Fibroblast of lung (primary cell): ENCODE measurements around the gene ADGRV1. TPM values are rescaled to one million over a fixed set of nuclear protein-coding genes. Genes with fewer than 3 reads are reported as not detected.

Source experiments
- DNase-seq, 2 donors: peaks; one replicate each; pipeline versions ENCODE4 v3.0.0 to v3.0.0-alpha.2; 2010; ENCODE audit warnings: low read depth in 2 of 2
- H2AFZ ChIP-seq: 2 replicates; pipeline ENCODE4 v1.5.1; 2012; ENCODE audit warnings: low read length, control low read depth, inconsistent platforms
- H3K27ac ChIP-seq: 2 replicates; pipeline ENCODE4 v1.5.1; 2011; ENCODE audit warnings: low read length, control low read depth; ENCODE audit not compliant: insufficient read depth
- H3K27me3 ChIP-seq: 2 replicates; pipeline ENCODE4 v1.5.1; 2011; ENCODE audit warnings: mild to moderate bottlenecking, low read length; ENCODE audit not compliant: control insufficient read depth, insufficient read depth
- H3K36me3 ChIP-seq: 2 replicates; pipeline ENCODE4 v1.5.1; 2011; ENCODE audit warnings: low read length; ENCODE audit not compliant: control insufficient read depth, insufficient read depth
- H3K4me1 ChIP-seq: 2 replicates; pipeline ENCODE4 v1.5.1; 2011; ENCODE audit warnings: low read length; ENCODE audit not compliant: control insufficient read depth, insufficient read depth; ENCODE audit errors: extremely low read depth
- H3K4me2 ChIP-seq: 2 replicates; pipeline ENCODE4 v1.5.1; 2011; ENCODE audit warnings: low read length, control low read depth; ENCODE audit not compliant: insufficient read depth; ENCODE audit errors: extremely low read depth
- H3K4me3 ChIP-seq, 4 experiments: fragments of 200-600 bp in 1 of 4; sonication (generic) in 1 of 4; replicated peaks in 1 of 4; 2 replicates each; pipeline ENCODE4 v1.5.1; 2011 to 2016; ENCODE audit warnings: low read length in 4 of 4, low read depth in 3 of 4, mild to moderate bottlenecking in 3 of 4, control low read depth in 2 of 4, inconsistent platforms in 1 of 4, mixed read lengths in 1 of 4; ENCODE audit not compliant: insufficient read depth in 1 of 4; ENCODE audit errors: control extremely low read depth in 1 of 4
- H3K79me2 ChIP-seq: 2 replicates; pipeline ENCODE4 v1.5.1; 2012; ENCODE audit warnings: mild to moderate bottlenecking, low read length, inconsistent platforms; ENCODE audit not compliant: control insufficient read depth, insufficient read depth
- H3K9ac ChIP-seq: 2 replicates; pipeline ENCODE4 v1.5.1; 2011; ENCODE audit warnings: mild to moderate bottlenecking, low read length, control low read depth; ENCODE audit not compliant: insufficient read depth
- H3K9me3 ChIP-seq: 2 replicates; pipeline ENCODE4 v1.5.1; 2012; ENCODE audit warnings: low read depth, low read length; ENCODE audit not compliant: control insufficient read depth, insufficient read depth
- H4K20me1 ChIP-seq: 2 replicates; pipeline ENCODE4 v1.5.1; 2011; ENCODE audit warnings: low read length; ENCODE audit not compliant: control insufficient read depth, insufficient read depth; ENCODE audit errors: extremely low read depth
- CTCF ChIP-seq, 2 donors: IDR thresholded peaks in 1 of 2; conservative IDR thresholded peaks in 1 of 2; 1 replicate in 1 of 2; 2 replicates in 1 of 2; pipeline ENCODE4 v1.5.1; 2011 to 2012; ENCODE audit warnings: low read length in 2 of 2, control low read depth in 1 of 2, inconsistent platforms in 1 of 2, low read depth in 1 of 2, mild to moderate bottlenecking in 1 of 2
- EZH2 ChIP-seq: IDR thresholded peaks from 2 replicates; pipeline ENCODE4 v1.5.1; 2012; ENCODE audit warnings: low read length, control low read depth, mild to moderate bottlenecking; ENCODE audit errors: missing control alignments
- polyA plus RNA-seq, 2 donors: library from polyadenylated mRNA; depleted of rRNA in 1 of 2; stranded (reverse) in 1 of 2; unstranded in 1 of 2; fragments of >200 nt; gene quantifications; 2 replicates each; pipeline ENCODE4 v1.2.1, GENCODE V29; 2011 to 2012; ENCODE audit warnings: missing spikeins in 1 of 2
- total RNA-seq: library from RNA; depleted of rRNA; stranded (reverse); fragments of >200 nt; gene quantifications from 2 replicates; pipeline ENCODE4 v1.2.1, GENCODE V29; 2014

The ADGRV1 gene
- total and polyA plus RNA-seq, 2 donors (not counting 1 experiment from before 2014, with no cell fraction given): 0.15 to 0.17 TPM

DNA sequence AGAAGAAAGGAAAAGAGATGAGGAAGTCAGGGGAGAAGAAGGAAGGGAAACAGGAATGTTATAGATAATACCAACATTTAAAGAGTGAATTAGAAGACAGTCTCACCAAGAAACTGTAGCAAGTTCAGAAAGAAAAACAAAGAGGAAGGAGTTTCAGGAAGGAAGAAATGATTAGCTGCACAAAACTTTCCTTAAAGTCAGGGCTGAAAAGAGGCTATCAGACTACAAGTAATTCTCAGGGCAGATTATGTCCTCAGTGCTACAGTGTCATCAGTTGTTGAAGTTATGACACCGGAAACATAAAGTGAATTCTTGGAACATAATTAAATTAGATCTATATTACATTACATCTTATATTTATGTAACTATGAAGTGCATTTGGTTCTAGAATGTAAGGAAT, 597.6 kb downstream of the ADGRV1 start:
- H3K9me3 ChIP-seq: no peaks in the 10 kb centered on the region
- no peak overlapping the region for H3K4me3 ChIP-seq
- TF ChIP-seq EZH2 (no peak), CTCF (conservative IDR thresholded peaks at IDR 0.05 in 1 of 2, IDR thresholded peaks at IDR 0.05 in 1 of 2; ENCODE audit: low read depth in 1 of 2, low read length in 2 of 2) (no peak)
- no peaks in the 10 kb centered on the region for H4K20me1 ChIP-seq
- no peaks in the 10 kb centered on the region for H3K79me2 ChIP-seq
- DNase-seq: no peak
- H3K4me2 ChIP-seq: no peak overlapping the region
- no peaks in the 10 kb centered on the region for H3K36me3 ChIP-seq
- no peak overlapping the region for H3K27ac ChIP-seq
- no peaks in the 10 kb centered on the region for H3K27me3 ChIP-seq
- H3K9ac ChIP-seq: no peak overlapping the region
- H3K4me1 ChIP-seq: peaks cover 6% of the 10 kb centered on the region
- H2AFZ ChIP-seq: peak overlapping the region; percentile 12

GRCh38 chr5:91158011-91158410, 599.4 kb downstream of the ADGRV1 start:
- H2AFZ ChIP-seq: no peak overlapping the region
- no peak overlapping the region for H3K9ac ChIP-seq
- no peak overlapping the region for H3K4me3 ChIP-seq
- no peaks in the 10 kb centered on the region for H3K79me2 ChIP-seq
- H3K27me3 ChIP-seq: no peaks in the 10 kb centered on the region
- peaks cover 4% of the 10 kb centered on the region for H3K4me1 ChIP-seq
- no peak overlapping the region for H3K4me2 ChIP-seq
- no peaks in the 10 kb centered on the region for H3K9me3 ChIP-seq
- TF ChIP-seq CTCF (conservative IDR thresholded peaks at IDR 0.05 in 1 of 2, IDR thresholded peaks at IDR 0.05 in 1 of 2; ENCODE audit: low read depth in 1 of 2, low read length in 2 of 2) (no peak), EZH2 (no peak)
- no peak for DNase-seq
- H3K36me3 ChIP-seq: no peaks in the 10 kb centered on the region
- no peaks in the 10 kb centered on the region for H4K20me1 ChIP-seq
- no peak overlapping the region for H3K27ac ChIP-seq

- TF ChIP-seq EZH2: no peak
- no peak for TF ChIP-seq CTCF (conservative IDR thresholded peaks at IDR 0.05 in 1 of 2, IDR thresholded peaks at IDR 0.05 in 1 of 2; ENCODE audit: low read depth in 1 of 2, low read length in 2 of 2)
- Histone ChIP-seq H3K9ac (no peak overlapping the region), H3K4me2 (no peak overlapping the region)
These were observed 601.0 kb downstream of the ADGRV1 start for GRCh38 chr5:91159647-91160046.

More at GRCh38 chr5:91159647-91160046, 601.0 kb downstream of the ADGRV1 start:
- Histone ChIP-seq H3K4me1 (peaks cover 4% of the 10 kb centered on the region), H3K4me3 (no peak overlapping the region), H4K20me1 (no peaks in the 10 kb centered on the region), H3K27ac (no peak overlapping the region), H3K9me3 (no peaks in the 10 kb centered on the region), H3K79me2 (no peaks in the 10 kb centered on the region), H3K27me3 (no peaks in the 10 kb centered on the region), H2AFZ (no peak overlapping the region), H3K36me3 (no peaks in the 10 kb centered on the region)
- no peak for DNase-seq
